ENCODE data around the gene WDR90.
"Not testable (repeated sequence)": the region's sequence is repeated elsewhere in the genome, so short reads cannot be mapped to it uniquely, and the experiment has no call there.

The WDR90 gene

GRCh38 chr16:689175-689897 is 40.2 kb downstream of the WDR90 start:
- no peak for DNase-seq (ENCODE audit: low read depth, low spot score)

- not testable (repeated sequence) for DNase-seq (ENCODE audit: low read depth, low spot score)
Measured at GRCh38 chr16:691242-691641, 42.1 kb downstream of the WDR90 start.

GRCh38 chr16:692356-693108 is 43.4 kb downstream of the WDR90 start:
- no peak for DNase-seq (ENCODE audit: low read depth, low spot score)

GRCh38 chr16:693364-693763 is 44.2 kb downstream of the WDR90 start:
- no peak for DNase-seq (ENCODE audit: low read depth, low spot score)

- no peak for DNase-seq (ENCODE audit: low read depth, low spot score)
Measured at GRCh38 chr16:693766-694165, 44.6 kb downstream of the WDR90 start.

GRCh38 chr16:694187-694862 is 45.2 kb downstream of the WDR90 start:
- DNase-seq (ENCODE audit: low read depth, low spot score): no peak

- DNase-seq (ENCODE audit: low read depth, low spot score): no peak
Measured at GRCh38 chr16:694863-695354, 45.7 kb downstream of the WDR90 start.

- DNase-seq (ENCODE audit: low read depth, low spot score): no peak
Measured at GRCh38 chr16:695355-696089, 46.4 kb downstream of the WDR90 start.

- no peak for DNase-seq (ENCODE audit: low read depth, low spot score)
Measured at GRCh38 chr16:698911-699671, 49.9 kb downstream of the WDR90 start.

GRCh38 chr16:700684-701584 is 51.8 kb downstream of the WDR90 start:
- DNase-seq (ENCODE audit: low read depth, low spot score): no peak

GRCh38 chr16:702341-702740 is 53.2 kb downstream of the WDR90 start:
- DNase-seq (ENCODE audit: low read depth, low spot score): no peak

- no peak for DNase-seq (ENCODE audit: low read depth, low spot score)
Measured at GRCh38 chr16:703406-703805, 54.2 kb downstream of the WDR90 start.

GRCh38 chr16:704047-704446 is 54.9 kb downstream of the WDR90 start:
- DNase-seq (ENCODE audit: low read depth, low spot score): no peak

GRCh38 chr16:704552-705380 is 55.6 kb downstream of the WDR90 start:
- DNase-seq (ENCODE audit: low read depth, low spot score): no peak

- no peak for DNase-seq (ENCODE audit: low read depth, low spot score)
Measured at GRCh38 chr16:705431-706188, 56.4 kb downstream of the WDR90 start, which contains the start of gene FBXL16. FBXL16 (minus strand) TSS chr16:705801; CDS start chr16:697405, 8,396 bp downstream.

GRCh38 chr16:706189-707061 is 57.3 kb downstream of the WDR90 start:
- DNase-seq (ENCODE audit: low read depth, low spot score): no peak

- DNase-seq (ENCODE audit: low read depth, low spot score): no peak
Measured at GRCh38 chr16:707062-707538, 57.9 kb downstream of the WDR90 start.
